ENCODE measurements around the gene ZIC1. TPM values are rescaled to one million over a fixed set of nuclear protein-coding genes. Genes with fewer than 3 reads are reported as not detected.

ZIC1 gene
- total and polyA plus RNA-seq, 2 of the 4 experiments (the other 2 are of a cell fraction): not detected

- Histone ChIP-seq H4K5ac (ENCODE audit: low read depth, low read length) (no peak overlapping the region), H3K18ac (ENCODE audit: low read depth, low read length) (no peak overlapping the region), H3K27ac (ENCODE audit: insufficient read depth, low read length) (no peak overlapping the region), H3K36me3 (ENCODE audit: control insufficient read depth, insufficient read depth, low read length) (no peaks in the 10 kb centered on the region), H4K91ac (ENCODE audit: insufficient read depth, low read depth, low read length) (no peak overlapping the region), H3K4me1 (ENCODE audit: control insufficient read depth, insufficient read depth, low read length) (no peaks in the 10 kb centered on the region), H3K4me3 (ENCODE audit: insufficient read depth, low read depth, low read length) (no peak overlapping the region), H3K4me2 (ENCODE audit: low read depth, low read length) (no peak overlapping the region), H3K27me3 (ENCODE audit: control insufficient read depth, insufficient read depth, low read length) (peaks cover 77% of the 10 kb centered on the region), H3K4ac (ENCODE audit: low read depth, low read length) (no peak overlapping the region), H3K14ac (replicated peaks; ENCODE audit: low read depth, low read length) (no peak overlapping the region), H3K79me1 (ENCODE audit: low read depth in 1 of 2, low read length in 2 of 2) (no peaks in the 10 kb centered on the region), H2AK9ac (replicated peaks; ENCODE audit: low read depth, low read length, poor library complexity) (no peak overlapping the region), H2BK15ac (ENCODE audit: low read depth, low read length) (no peak overlapping the region), H3K9ac (ENCODE audit: low read depth, low read length) (no peak overlapping the region), H3K9me1 (ENCODE audit: insufficient read depth, low read length) (no peaks in the 10 kb centered on the region), H2BK120ac (ENCODE audit: low read depth, low read length) (no peak overlapping the region), H2AK5ac (ENCODE audit: low read depth, low read length) (no peak overlapping the region), H3K9me3 (ENCODE audit: control insufficient read depth, insufficient read depth, low read length) (peaks cover 9% of the 10 kb centered on the region), H2AFZ (replicated peaks; ENCODE audit: low read length, poor library complexity) (no peak overlapping the region), H4K8ac (ENCODE audit: low read depth in 2 of 2, low read length in 2 of 2) (no peak overlapping the region), H2BK20ac (ENCODE audit: low read depth, low read length) (no peak overlapping the region), H2BK5ac (ENCODE audit: low read depth, low read length, poor library complexity, severe bottlenecking) (no peak overlapping the region), H3K56ac (ENCODE audit: extremely low read depth, insufficient read depth, low read length) (no peak overlapping the region), H3K23ac (ENCODE audit: low read depth, low read length) (no peak overlapping the region), H4K20me1 (ENCODE audit: insufficient read depth, low read length) (no peaks in the 10 kb centered on the region)
- in situ Hi-C loops (cut with MboI; ENCODE audit: low sequenced_read_pairs) (no loop called here), dilution Hi-C loops (cut with HindIII; ENCODE audit: low sequenced_read_pairs, unreplicated experiment) (no loop called here), intact Hi-C loops (cut with micrococcal nuclease) (no loop called here)
- CTCF ChIA-PET: no interaction called here
- BruUV-seq (replicated peaks): no TSS peak
- POLR2A ChIA-PET (ENCODE audit: unreplicated experiment): no interaction called here
- WGBS, 2 experiments (ENCODE audit: extremely low coverage in 2 of 2, insufficient read length in 1 of 2): 11% methylated on average over 3 of the region's 18 CpGs; no CpG with 5 or more reads in 1 of the 2 experiments
- ATAC-seq (ENCODE audit: low read depth): no peak
- TF ChIP-seq RCOR1 (IDR thresholded peaks at IDR 0.05; ENCODE audit: insufficient replicate concordance, low read length): no peak
- TF ChIP-seq CHD1 (IDR thresholded peaks at IDR 0.05; ENCODE audit: low read depth, low read length): no peak
- TF ChIP-seq POLR2A (IDR thresholded peaks at IDR 0.05; ENCODE audit: low read depth, low read length): no peak
- TF ChIP-seq MXI1 (IDR thresholded peaks at IDR 0.05; ENCODE audit: borderline replicate concordance, low read depth, low read length): no peak
- TF ChIP-seq RAD21 (IDR thresholded peaks at IDR 0.05; ENCODE audit: low read length): no peak
- no peak for TF ChIP-seq MAFK (IDR thresholded peaks at IDR 0.05; ENCODE audit: low read depth, low read length)
- no peak for TF ChIP-seq FOS (IDR thresholded peaks at IDR 0.05; ENCODE audit: low read depth, low read length)
- TF ChIP-seq, protein P1, sequence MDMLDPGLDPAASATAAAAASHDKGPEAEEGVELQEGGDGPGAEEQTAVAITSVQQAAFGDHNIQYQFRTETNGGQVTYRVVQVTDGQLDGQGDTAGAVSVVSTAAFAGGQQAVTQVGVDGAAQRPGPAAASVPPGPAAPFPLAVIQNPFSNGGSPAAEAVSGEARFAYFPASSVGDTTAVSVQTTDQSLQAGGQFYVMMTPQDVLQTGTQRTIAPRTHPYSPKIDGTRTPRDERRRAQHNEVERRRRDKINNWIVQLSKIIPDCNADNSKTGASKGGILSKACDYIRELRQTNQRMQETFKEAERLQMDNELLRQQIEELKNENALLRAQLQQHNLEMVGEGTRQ (IDR thresholded peaks at IDR 0.05; ENCODE audit: low read depth, low read length): no peak
- no peak for TF ChIP-seq CEBPB (IDR thresholded peaks at IDR 0.05; ENCODE audit: low read depth, low read length)
- TF ChIP-seq BHLHE40 (IDR thresholded peaks at IDR 0.05; ENCODE audit: low read depth, low read length): no peak
- no peak for TF ChIP-seq RFX5 (IDR thresholded peaks at IDR 0.05; ENCODE audit: low read depth, low read length)
- TF ChIP-seq SMC3 (IDR thresholded peaks at IDR 0.05; ENCODE audit: low read depth, low read length): no peak
- TF ChIP-seq, protein P2, sequence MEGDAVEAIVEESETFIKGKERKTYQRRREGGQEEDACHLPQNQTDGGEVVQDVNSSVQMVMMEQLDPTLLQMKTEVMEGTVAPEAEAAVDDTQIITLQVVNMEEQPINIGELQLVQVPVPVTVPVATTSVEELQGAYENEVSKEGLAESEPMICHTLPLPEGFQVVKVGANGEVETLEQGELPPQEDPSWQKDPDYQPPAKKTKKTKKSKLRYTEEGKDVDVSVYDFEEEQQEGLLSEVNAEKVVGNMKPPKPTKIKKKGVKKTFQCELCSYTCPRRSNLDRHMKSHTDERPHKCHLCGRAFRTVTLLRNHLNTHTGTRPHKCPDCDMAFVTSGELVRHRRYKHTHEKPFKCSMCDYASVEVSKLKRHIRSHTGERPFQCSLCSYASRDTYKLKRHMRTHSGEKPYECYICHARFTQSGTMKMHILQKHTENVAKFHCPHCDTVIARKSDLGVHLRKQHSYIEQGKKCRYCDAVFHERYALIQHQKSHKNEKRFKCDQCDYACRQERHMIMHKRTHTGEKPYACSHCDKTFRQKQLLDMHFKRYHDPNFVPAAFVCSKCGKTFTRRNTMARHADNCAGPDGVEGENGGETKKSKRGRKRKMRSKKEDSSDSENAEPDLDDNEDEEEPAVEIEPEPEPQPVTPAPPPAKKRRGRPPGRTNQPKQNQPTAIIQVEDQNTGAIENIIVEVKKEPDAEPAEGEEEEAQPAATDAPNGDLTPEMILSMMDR (conservative IDR thresholded peaks at IDR 0.05; ENCODE audit: low read depth, low read length): no peak
- TF ChIP-seq, protein P3, sequence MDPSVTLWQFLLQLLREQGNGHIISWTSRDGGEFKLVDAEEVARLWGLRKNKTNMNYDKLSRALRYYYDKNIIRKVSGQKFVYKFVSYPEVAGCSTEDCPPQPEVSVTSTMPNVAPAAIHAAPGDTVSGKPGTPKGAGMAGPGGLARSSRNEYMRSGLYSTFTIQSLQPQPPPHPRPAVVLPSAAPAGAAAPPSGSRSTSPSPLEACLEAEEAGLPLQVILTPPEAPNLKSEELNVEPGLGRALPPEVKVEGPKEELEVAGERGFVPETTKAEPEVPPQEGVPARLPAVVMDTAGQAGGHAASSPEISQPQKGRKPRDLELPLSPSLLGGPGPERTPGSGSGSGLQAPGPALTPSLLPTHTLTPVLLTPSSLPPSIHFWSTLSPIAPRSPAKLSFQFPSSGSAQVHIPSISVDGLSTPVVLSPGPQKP (IDR thresholded peaks at IDR 0.05; ENCODE audit: borderline replicate concordance, low read depth, low read length): no peak
- TF ChIP-seq NFE2L2 (IDR thresholded peaks at IDR 0.05; ENCODE audit: low read depth, low read length): no peak
- no peak for DNase-seq
Observed at GRCh38 chr3:147369661-147370123, 39.5 kb upstream of the ZIC1 start.

All from IMR-90 (cell line).